Panc1 (cell line): ENCODE data around the gene MPPED2. TPM values are rescaled to one million over a fixed set of nuclear protein-coding genes. Genes with fewer than 3 reads are reported as not detected.

ENCODE experiments used
- ATAC-seq: fragments of 200-7000 bp; cut with Tn5 transposase; 2 replicates; pipeline ENCODE4 v1.9.1; 2020; ENCODE audit warnings: mild to moderate bottlenecking, moderate library complexity
- BruUV-seq: library from RNA; stranded (reverse); fragments of 400-500 nt; replicated peaks from 2 replicates; lab custom pipeline; 2021; lab: Mats Ljungman, UMichigan
- CTCF ChIA-PET: fragments of 300-600 bp; sonication (Branson Sonifier 250); formaldehyde crosslinking; loops from one replicate; lab custom pipeline; 2022; ENCODE audit warnings: antibody characterized with exemption; lab: Charles Lee
- POLR2A ChIA-PET: fragments of 300-600 bp; sonication (Branson Sonifier 250); formaldehyde crosslinking; loops from one replicate; lab custom pipeline; 2022; ENCODE audit warnings: antibody characterized with exemption; lab: Charles Lee
- DNase-seq: peaks from one replicate; pipeline ENCODE4 v3.0.0-alpha.2; 2010; ENCODE audit warnings: low read depth, low spot score
- H3K27ac ChIP-seq: 2 replicates; pipeline ENCODE4 v1.5.1; 2011; ENCODE audit warnings: mild to moderate bottlenecking, low read length, inconsistent platforms
- H3K27me3 ChIP-seq: fragments of 200-500 bp; sonication (Bioruptor generic); 2 replicates; pipeline ENCODE4 v1.6.0; 2014; ENCODE audit warnings: low read length, inconsistent platforms; ENCODE audit not compliant: control insufficient read depth, insufficient read depth
- H3K36me3 ChIP-seq: fragments of 200-500 bp; sonication (Bioruptor generic); 2 replicates; pipeline ENCODE4 v1.5.1; 2014; ENCODE audit warnings: inconsistent platforms, mild to moderate bottlenecking, low read length, moderate library complexity; ENCODE audit not compliant: control insufficient read depth, insufficient read depth
- H3K4me1 ChIP-seq: 2 replicates; pipeline ENCODE4 v1.5.1; 2011; ENCODE audit warnings: inconsistent platforms, mild to moderate bottlenecking, low read length, moderate library complexity; ENCODE audit not compliant: control insufficient read depth, insufficient read depth
- H3K4me3 ChIP-seq, 2 experiments: 2 replicates each; pipeline ENCODE4 v1.5.1; 2011 to 2012; ENCODE audit warnings: low read depth in 2 of 2, low read length in 2 of 2, mild to moderate bottlenecking in 2 of 2, inconsistent platforms in 1 of 2, moderate library complexity in 1 of 2
- H3K9me3 ChIP-seq: fragments of 200-500 bp; sonication (Bioruptor generic); 2 replicates; pipeline ENCODE4 v1.5.1; 2014; ENCODE audit warnings: low read depth, mild to moderate bottlenecking, inconsistent platforms, low read length, moderate library complexity; ENCODE audit not compliant: control insufficient read depth, insufficient read depth
- POLR2AphosphoS5 ChIP-seq: IDR thresholded peaks from 2 replicates; pipeline ENCODE4 v1.6.1; 2012; ENCODE audit warnings: mild to moderate bottlenecking, low read depth, low read length, moderate library complexity
- SIN3A ChIP-seq: IDR thresholded peaks from 2 replicates; pipeline ENCODE4 v1.6.1; 2012; ENCODE audit warnings: low read depth, mild to moderate bottlenecking, low read length, moderate library complexity, borderline replicate concordance; ENCODE audit not compliant: insufficient read depth
- TCF7L2 ChIP-seq: IDR thresholded peaks from 2 replicates; pipeline ENCODE4 v1.6.1; 2011; ENCODE audit warnings: mild to moderate bottlenecking, low read depth, low read length, inconsistent platforms
- in situ Hi-C: cut with HindIII; loops from 2 replicates; pipeline ENCODE4 v1.10.0; 2016; ENCODE audit warnings: low sequenced_read_pairs, low pct_unique_long_range_greater_than_20kb
- intact Hi-C: fragments of 100-400 bp; cut with micrococcal nuclease; formaldehyde crosslinking; loops from one replicate; pipeline ENCODE4 v1.10.0; 2022; ENCODE audit not compliant: unreplicated experiment
- total RNA-seq: library from RNA; stranded (reverse); gene quantifications from one replicate; pipeline ENCODE4 v1.2.1, GENCODE V29; 2021; ENCODE audit not compliant: unreplicated experiment
- TF ChIP-seq, protein P1 (sequence below), 2 experiments: IDR thresholded peaks; 2 replicates each; pipeline ENCODE4 v1.6.1; 2011 to 2012; ENCODE audit warnings: low read depth in 2 of 2, control low read depth in 1 of 2, low read length in 1 of 2, mild to moderate bottlenecking in 1 of 2, moderate library complexity in 1 of 2; ENCODE audit not compliant: insufficient read depth in 1 of 2
- TF ChIP-seq, protein P2 (sequence below): fragments of 450-650 bp; IDR thresholded peaks from 2 replicates; pipeline ENCODE4 v1.5.1; 2017; ENCODE audit warnings: mild to moderate bottlenecking

MPPED2 gene
- total RNA-seq, 1 experiment from 2014 or later: not detected

DNA sequence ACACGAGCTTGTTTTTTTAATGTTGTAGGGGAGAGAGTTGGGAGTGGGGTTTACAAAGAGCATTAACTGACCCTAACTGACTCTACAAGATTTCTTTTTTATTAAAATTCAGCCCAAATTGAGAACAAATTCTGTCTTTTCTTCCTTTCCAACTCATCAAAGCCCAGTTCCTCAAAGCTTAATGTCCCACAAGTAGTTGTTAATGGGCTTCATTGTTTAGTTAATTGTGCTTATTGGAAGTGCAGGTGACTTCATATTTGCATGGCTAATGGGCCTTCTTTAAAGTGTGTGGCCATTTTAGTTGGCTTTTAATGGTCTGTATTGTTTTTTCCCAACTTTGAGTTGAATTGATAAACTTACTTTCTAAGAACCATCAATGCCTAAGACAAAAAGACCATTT, 39.8 kb downstream of the MPPED2 start:
- POLR2A ChIA-PET: no interaction called here
- Histone ChIP-seq H3K4me1 (no peaks in the 10 kb centered on the region), H3K27ac (no peak overlapping the region), H3K36me3 (no peaks in the 10 kb centered on the region), H3K4me3 (no peak overlapping the region), H3K9me3 (no peaks in the 10 kb centered on the region), H3K27me3 (no peaks in the 10 kb centered on the region)
- BruUV-seq: no TSS peak
- CTCF ChIA-PET: no interaction called here
- in situ Hi-C loops: no loop called here
- TF ChIP-seq, protein P1, sequence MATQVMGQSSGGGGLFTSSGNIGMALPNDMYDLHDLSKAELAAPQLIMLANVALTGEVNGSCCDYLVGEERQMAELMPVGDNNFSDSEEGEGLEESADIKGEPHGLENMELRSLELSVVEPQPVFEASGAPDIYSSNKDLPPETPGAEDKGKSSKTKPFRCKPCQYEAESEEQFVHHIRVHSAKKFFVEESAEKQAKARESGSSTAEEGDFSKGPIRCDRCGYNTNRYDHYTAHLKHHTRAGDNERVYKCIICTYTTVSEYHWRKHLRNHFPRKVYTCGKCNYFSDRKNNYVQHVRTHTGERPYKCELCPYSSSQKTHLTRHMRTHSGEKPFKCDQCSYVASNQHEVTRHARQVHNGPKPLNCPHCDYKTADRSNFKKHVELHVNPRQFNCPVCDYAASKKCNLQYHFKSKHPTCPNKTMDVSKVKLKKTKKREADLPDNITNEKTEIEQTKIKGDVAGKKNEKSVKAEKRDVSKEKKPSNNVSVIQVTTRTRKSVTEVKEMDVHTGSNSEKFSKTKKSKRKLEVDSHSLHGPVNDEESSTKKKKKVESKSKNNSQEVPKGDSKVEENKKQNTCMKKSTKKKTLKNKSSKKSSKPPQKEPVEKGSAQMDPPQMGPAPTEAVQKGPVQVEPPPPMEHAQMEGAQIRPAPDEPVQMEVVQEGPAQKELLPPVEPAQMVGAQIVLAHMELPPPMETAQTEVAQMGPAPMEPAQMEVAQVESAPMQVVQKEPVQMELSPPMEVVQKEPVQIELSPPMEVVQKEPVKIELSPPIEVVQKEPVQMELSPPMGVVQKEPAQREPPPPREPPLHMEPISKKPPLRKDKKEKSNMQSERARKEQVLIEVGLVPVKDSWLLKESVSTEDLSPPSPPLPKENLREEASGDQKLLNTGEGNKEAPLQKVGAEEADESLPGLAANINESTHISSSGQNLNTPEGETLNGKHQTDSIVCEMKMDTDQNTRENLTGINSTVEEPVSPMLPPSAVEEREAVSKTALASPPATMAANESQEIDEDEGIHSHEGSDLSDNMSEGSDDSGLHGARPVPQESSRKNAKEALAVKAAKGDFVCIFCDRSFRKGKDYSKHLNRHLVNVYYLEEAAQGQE (IDR thresholded peaks at IDR 0.05; ENCODE audit: insufficient read depth in 1 of 2, low read depth in 2 of 2, low read length in 1 of 2): no peak
- TF ChIP-seq, protein P2, sequence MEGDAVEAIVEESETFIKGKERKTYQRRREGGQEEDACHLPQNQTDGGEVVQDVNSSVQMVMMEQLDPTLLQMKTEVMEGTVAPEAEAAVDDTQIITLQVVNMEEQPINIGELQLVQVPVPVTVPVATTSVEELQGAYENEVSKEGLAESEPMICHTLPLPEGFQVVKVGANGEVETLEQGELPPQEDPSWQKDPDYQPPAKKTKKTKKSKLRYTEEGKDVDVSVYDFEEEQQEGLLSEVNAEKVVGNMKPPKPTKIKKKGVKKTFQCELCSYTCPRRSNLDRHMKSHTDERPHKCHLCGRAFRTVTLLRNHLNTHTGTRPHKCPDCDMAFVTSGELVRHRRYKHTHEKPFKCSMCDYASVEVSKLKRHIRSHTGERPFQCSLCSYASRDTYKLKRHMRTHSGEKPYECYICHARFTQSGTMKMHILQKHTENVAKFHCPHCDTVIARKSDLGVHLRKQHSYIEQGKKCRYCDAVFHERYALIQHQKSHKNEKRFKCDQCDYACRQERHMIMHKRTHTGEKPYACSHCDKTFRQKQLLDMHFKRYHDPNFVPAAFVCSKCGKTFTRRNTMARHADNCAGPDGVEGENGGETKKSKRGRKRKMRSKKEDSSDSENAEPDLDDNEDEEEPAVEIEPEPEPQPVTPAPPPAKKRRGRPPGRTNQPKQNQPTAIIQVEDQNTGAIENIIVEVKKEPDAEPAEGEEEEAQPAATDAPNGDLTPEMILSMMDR: no peak
- TF ChIP-seq TCF7L2: no peak
- no peak for TF ChIP-seq SIN3A
- no peak for TF ChIP-seq POLR2AphosphoS5
- DNase-seq (no peak), ATAC-seq (no peak)
- intact Hi-C loops: no loop called here

- intact Hi-C loops: no loop called here
- Histone ChIP-seq H3K36me3 (no peaks in the 10 kb centered on the region), H3K27ac (no peak overlapping the region), H3K27me3 (no peaks in the 10 kb centered on the region), H3K4me1 (no peaks in the 10 kb centered on the region), H3K4me3 (no peak overlapping the region), H3K9me3 (no peaks in the 10 kb centered on the region)
- TF ChIP-seq, protein P2: no peak
- TF ChIP-seq POLR2AphosphoS5 (no peak), TCF7L2 (no peak), SIN3A (no peak)
- TF ChIP-seq, protein P1 (IDR thresholded peaks at IDR 0.05; ENCODE audit: insufficient read depth in 1 of 2, low read depth in 2 of 2, low read length in 1 of 2): no peak
- ATAC-seq (no peak), DNase-seq (no peak)
- in situ Hi-C loops: no loop called here
- POLR2A ChIA-PET: no interaction called here
- BruUV-seq: no TSS peak
- CTCF ChIA-PET: no interaction called here
Measured at GRCh38 chr11:30545507-30545906, 40.6 kb downstream of the MPPED2 start.
